Ovary (tissue), 3 donors: Measurements from ENCODE around the gene FANCI.

Experiments used
- EP300 ChIP-seq: sonication (generic); formaldehyde crosslinking; IDR thresholded peaks from one replicate; pipeline ENCODE4 v1.6.1; 2017; ENCODE audit warnings: antibody characterized with exemption
- POLR2A ChIP-seq: fragments of 450-650 bp; IDR thresholded peaks from one replicate; pipeline ENCODE4 v1.6.1; 2017; ENCODE audit warnings: antibody characterized with exemption, mild to moderate bottlenecking, moderate library complexity
- TF ChIP-seq, protein P1 (sequence below), 3 donors: fragments of 450-650 bp in 2 of 3; fragments of 200-600 bp in 1 of 3; IDR thresholded peaks; one replicate each; pipeline versions ENCODE4 v1.5.1 to v1.8.0; 2016 to 2022; ENCODE audit warnings: antibody characterized with exemption in 3 of 3, mild to moderate bottlenecking in 1 of 3
- donor health status: DM: no; HTN: no; CAD: no.

DNA sequence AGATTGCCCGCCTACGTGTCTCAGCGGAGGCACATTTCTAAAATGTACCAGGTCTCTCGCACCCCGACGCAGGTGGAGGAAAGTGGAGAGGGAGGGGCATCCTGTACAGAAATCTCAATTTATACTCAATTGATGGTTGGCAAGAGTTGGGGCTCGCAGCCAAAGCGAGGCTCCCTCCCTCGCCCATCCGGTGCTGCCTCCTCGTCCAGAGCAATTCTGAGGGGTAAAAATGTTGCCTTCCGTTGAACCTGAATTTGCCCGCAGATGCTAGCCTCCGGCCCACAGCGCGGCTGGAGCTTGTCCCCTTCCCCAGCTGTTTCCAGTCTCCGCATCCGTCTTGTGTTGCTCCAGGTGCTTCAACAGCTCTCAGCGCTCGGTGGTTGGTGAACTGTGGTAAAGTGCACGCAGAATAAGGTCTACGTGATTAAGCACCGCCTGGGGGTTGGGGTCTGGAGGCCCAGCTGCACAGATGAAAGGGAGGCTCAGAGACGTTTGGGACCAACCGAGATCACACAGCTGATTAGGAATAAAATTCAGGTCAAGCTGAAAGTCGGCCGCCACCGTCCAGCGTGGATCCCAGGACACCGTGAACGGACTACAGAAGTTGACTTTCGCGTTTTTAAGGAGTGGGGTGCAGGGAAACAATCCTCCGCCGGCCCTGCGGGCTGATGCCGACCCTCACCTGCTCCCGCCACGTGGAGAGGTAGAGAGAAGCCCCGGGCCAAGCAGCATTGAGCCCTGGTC is 91.7 kb downstream of the FANCI start:
- TF ChIP-seq, protein P1, sequence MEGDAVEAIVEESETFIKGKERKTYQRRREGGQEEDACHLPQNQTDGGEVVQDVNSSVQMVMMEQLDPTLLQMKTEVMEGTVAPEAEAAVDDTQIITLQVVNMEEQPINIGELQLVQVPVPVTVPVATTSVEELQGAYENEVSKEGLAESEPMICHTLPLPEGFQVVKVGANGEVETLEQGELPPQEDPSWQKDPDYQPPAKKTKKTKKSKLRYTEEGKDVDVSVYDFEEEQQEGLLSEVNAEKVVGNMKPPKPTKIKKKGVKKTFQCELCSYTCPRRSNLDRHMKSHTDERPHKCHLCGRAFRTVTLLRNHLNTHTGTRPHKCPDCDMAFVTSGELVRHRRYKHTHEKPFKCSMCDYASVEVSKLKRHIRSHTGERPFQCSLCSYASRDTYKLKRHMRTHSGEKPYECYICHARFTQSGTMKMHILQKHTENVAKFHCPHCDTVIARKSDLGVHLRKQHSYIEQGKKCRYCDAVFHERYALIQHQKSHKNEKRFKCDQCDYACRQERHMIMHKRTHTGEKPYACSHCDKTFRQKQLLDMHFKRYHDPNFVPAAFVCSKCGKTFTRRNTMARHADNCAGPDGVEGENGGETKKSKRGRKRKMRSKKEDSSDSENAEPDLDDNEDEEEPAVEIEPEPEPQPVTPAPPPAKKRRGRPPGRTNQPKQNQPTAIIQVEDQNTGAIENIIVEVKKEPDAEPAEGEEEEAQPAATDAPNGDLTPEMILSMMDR (IDR thresholded peaks at IDR 0.05) = no peak
- TF ChIP-seq POLR2A (no peak), EP300 (no peak)
